GM23248 (cell line): ENCODE measurements around the gene KCNH2.

ENCODE experiments used
- EZH2 ChIP-seq: fragments of 200-600 bp; sonication (generic); IDR thresholded peaks from 2 replicates; pipeline ENCODE4 v1.6.1; 2018; ENCODE audit warnings: antibody characterized with exemption, mild to moderate bottlenecking; ENCODE audit not compliant: insufficient read depth, poor library complexity, severe bottlenecking
- EZH2phosphoT487 ChIP-seq: fragments of 200-600 bp; sonication (generic); IDR thresholded peaks from 2 replicates; pipeline ENCODE4 v1.6.1; 2018; ENCODE audit warnings: antibody characterized with exemption, moderate library complexity, mild to moderate bottlenecking, low read depth; ENCODE audit not compliant: insufficient read depth

DNA sequence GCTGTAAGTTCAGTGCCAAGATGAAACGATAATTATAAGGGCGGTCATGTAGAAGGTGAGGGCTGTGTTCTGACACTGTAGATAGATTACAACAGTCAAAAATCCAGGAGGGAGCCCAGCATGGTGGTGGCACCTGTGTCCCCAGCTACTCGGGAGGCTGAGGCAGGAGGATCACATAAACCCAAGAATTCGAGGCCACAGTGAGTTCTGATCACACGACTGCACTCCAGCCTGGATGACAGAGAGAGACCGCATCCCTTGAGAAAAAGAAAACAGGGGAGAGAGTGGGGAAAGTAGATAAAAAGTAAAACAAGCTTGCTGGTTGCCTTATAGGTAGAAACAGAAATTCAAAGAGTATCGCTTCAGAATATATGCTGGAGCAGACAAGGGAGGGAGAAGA, 52.1 kb downstream of the KCNH2 start:
- TF ChIP-seq EZH2 (no peak), EZH2phosphoT487 (no peak)
